COR-L47 (cell line): ENCODE data around the gene FAM124A.

ENCODE experiments used
- DNase-seq: peaks from one replicate; lab custom pipeline; 2025; lab: John Stamatoyannopoulos, UW

FAM124A gene

DNA sequence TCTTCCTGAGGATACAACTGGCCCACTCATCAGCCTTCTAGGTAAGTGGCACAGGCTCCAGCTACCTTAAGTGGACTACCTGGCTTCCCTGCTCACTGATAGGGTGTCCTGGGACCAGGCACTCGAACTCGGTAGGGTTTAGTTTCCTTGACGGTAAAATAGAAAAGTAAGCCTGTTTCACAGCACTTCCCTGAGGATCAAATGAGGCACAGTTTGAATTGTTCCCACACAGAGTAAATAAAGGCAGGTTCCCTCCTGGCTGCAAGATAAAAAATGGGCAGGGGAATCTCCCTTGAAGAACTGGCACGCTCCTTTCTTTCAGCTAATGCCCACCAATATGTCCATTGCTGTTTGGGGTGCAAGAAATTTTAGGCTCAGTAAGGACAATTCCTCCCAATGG, 1.1 kb upstream of the FAM124A start:
- DNase-seq: no peak

DNA sequence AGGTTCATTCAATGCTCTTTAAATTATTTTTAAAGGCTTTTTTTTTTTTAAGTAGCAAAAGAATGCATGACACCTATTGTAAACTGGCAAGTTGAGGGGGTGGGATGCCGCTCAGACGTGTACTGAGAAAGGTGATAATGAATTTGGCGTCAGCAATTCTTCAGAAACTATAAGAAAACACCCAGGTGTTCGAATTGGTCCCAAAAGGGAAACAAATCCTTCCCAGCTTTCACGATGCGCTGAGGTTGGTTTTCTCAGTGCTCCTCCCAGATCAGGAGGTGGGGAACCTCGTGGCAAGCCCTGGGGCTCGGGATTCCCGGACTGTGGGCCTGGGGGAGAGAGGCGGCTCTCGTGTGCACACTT, 543 bp upstream of the FAM124A start:
- DNase-seq: no peak

DNA sequence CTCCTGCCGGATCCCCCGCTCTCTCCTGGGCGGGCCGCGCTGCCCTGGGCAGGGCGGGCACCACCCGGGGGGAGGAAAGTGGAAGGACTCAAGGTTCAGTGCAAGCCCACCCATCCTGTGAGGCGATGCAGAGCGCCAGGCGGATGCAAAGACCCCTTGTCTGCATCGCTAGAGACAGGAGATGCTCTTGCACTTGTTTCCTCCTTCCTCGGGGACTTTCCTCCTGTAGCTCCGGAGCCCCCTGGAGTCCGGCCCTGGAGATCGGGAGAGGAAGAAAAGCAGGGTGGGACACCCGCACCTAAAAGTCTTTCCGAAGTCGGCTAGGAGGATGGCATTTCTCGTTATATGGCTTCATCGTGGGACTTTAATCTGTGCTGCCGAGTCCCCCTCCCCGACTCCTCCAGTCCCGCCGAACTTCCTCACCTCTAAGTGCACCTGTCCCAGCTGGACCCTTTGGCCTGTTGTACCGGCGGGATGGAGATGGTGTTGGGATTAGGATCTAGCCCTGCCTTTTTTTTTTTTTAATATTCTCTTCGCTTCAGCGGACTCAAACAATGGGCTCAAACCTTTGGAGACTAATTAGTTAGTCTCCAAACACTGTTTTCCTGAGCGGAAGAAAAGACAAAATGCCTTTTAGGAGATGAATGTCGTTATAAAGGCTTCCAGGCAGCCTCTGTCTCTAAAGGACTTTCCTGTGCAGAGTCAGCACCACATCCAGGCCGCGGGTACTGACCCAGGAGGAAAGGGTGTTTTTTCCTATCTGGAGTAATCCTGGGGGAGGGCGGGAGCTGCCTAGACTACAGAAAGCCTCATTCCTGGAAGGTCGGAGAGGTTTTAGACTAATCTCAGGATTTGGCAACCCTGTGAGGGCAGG, 725 bp downstream of the FAM124A start:
- no peak for DNase-seq

DNA sequence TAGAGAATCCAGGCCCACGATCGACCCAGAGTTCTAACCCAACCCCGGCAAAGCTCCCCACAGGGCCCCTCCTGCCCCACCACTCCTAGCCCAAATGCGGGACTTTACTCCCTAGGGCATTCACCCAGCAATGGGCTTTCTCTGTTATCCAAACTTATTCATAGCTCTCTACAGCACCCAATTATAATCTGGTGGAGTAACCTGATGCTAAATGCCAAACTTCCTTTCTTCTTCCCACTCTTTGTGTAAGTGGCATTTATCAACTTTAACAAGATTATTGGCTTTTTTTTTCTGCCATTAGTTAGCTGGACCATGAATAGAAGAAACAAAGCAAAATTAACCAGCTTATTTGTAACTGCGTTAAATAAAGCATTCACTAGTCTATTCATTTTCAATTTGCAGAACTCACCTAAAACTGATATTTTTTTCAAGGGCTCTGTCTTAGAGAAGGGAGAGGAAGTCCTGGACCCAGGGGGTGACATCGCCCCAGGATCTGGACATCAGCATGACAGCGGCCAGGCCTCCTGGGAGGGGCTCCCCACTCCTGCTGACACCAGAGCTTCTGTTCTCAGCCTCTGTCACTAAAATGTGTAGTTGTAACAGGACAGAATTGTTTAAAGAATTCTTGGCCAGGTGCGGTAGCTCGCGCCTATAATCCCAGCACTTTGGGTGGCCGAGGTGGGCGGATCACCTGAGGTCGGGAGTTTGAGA, 1.5 kb downstream of the FAM124A start:
- no peak for DNase-seq

DNA sequence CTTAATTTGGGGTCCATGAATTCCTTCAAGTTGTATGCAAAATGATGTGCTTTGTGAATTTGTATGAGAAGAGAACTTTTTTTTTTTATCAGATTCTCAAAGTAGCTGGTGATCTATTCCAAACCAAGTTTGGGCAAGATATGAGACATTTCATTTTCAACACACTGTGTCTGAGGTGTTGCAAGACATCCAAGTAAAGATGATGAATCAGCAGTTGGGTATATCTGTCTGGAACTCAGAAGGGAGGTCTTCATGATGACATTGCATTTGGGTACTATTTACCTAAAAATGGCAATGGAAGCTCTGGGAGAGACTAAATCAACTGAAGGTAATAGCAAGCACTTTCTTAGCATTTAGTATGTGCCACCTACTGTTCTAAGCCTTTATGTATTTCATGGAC, 2.8 kb downstream of the FAM124A start:
- no peak for DNase-seq

DNA sequence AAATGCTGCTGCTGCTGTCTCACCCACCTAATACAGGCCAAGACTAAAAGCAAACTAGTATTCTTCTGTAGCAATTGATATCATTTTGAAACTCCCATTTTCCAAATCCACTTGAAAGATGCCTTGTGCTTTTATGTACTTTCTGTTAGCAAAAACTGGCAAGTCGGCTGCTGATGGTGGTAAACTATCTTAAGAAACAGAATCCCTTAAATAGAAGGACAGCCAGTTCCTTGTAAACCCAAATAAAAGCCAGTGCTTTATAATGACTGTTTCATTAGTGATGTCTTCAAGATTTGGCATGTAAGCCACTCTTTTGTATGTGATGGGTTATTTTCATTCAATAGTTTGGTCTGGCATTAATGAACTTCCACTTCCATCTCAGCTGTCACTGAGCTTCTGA, 5.2 kb downstream of the FAM124A start:
- no peak for DNase-seq

DNA sequence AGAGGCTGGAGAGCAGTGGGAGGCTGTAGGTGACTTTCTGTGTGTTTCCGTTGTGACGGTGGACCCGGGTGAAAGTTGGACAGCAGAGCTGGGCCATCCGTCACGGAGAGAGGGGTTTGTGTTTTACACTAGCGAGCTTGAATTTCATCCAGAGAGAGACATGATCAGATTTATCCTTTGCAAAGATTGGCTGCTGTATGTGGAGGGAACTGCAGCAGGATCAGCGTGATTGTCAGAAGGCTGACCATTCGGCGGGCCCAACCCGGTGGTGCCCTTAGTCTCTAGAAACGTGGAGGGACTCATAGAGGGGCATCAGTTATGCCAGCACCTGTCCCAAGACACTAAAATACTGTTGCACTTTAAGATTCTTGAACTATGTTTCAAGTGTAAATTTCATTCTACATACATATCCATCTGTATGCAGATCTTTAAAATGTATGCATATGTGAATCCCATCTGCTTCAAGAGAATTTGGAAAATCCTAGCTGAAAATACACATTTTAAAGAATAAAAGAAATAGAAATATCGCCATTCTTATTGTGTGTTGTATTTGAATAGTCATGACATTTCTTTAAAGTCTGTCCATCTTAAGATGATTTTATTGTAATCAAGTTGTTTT, 7.0 kb downstream of the FAM124A start:
- no peak for DNase-seq

DNA sequence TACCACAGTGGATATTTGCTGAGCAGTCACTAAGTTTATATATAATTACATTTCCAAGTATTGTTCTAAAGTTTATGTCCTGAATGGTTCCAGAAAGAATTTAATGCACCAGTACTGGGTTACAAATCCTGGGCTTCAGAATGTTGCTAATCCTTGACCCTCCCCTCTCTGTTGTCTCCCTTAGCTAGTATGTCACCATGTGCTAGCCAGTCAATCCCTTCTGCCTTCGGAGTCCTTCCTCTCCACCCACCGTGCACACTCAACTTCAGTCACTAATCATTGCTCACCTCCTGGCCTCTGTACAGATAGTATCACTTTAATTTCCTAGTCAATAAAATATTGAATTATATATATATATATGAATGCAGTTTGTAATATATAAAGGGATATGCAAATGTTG, 7.5 kb downstream of the FAM124A start:
- DNase-seq: no peak

DNA sequence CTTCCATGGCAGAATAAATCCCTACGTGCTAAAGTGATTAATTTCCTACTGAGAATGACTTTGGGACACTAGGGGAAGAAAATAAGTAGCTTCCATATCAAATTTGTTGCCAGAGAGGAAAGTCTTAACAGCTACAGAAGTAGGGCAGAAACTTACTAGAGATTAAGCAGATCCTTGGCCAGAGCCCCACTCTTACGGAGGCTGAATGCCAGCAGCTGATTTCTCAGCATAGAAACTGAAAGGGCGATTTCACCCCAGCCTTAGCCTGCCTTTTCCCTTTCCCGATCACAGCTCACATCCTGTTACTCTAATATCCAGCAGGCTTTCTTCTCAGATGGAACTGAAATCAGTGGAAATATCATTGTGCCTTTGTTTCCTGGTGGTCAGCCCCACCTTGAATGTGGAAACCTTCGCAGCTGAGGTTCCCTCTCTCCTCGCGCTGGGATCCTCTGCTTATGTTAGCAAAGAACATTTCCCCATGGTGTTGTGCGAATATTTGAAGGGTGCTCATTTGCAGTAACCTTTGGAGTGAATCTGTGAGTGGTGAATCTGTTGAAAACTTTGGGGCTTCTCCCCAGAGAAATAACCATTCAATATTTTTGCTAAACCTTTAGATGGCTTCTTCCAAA, 8.4 kb downstream of the FAM124A start:
- DNase-seq: no peak

DNA sequence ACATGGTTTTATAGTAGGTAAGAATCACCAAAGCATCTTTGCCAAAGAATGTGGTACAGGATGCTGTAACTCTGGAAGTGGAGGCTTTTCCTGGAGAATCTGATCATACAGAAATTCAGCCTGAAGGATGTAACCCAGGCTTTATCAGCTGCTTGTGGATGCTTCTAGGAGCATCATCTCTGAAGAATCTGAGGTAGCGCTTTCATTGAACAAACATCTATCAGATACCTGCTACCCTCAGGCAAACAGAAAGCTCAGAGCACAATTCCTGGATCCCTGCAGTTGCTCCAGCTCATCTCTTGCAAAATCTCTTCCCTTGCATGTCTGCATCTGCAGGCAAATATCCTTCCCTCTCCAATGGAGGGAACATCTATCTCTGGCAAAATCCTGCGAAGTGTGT, 9.3 kb downstream of the FAM124A start:
- no peak for DNase-seq

DNA sequence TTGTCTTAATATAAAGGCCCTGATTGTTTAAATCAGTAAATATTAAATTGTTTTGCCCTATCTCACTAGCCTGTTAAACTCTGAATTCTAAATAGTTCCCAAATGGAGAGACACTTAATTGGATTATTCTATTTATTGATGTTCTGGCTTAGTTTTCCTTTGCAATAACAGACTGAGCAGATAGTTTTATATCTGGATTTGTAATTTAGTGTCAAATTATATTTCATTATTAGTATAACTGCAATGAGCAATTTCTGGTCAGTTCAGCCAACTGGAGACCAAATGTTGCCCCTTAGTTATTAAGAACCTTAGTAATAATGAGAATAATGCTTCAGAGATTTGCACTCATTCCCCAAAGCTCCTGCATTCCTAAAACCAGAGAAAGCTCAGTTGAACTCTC, 10.1 kb downstream of the FAM124A start:
- no peak for DNase-seq

DNA sequence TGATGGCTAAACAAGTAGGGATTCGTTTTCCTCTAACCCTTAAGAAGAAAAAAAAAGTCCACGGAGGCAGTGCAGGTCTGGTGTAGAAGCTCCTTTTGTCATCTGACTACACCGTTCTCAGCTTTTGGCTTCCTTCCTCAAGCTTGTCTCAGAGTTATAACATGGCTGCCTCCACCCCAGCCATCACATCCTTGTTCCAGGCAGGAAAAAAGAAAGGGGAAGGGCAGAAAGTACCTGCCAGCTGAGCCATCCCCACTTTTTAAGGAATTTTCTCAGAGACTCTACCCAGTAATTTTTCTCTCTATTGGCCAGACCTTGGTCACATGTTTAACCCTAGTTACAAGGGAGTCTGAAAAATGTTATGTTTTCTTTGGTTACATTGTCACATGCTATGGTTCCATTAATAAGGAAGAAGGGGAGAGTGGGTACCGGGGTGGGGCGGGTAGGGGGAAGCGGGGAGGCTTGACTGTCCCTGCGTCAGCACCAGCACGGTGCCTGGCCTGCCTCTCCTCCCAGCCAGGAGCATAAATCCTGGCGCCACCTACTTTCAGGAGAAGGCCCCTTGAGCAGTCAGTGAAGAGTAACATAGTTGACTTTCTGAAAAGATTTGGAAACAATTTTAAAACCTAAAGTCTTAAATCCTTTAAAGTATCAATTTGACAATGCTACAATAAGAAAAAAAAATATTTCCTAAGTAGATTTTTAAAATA, 11.1 kb downstream of the FAM124A start:
- no peak for DNase-seq

DNA sequence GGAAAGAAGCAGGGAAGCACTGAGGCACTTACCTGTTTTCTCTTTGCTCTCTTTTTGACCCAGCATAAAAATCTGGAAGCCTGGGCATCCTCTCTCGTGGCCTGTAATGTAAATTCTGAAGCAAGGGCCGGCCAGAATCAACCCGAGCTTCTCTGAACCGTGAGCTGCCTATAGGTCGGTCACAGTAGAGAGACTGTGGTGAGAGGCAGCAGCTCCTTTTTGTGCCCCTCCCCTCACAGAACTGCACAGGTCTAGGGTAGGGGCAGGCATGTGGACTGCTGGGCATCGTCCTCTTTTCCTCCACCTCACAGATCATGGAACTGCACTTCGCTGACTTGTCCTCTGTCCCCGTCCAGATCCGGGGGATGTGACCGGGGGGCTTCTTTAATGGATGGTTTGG, 12.5 kb downstream of the FAM124A start:
- no peak for DNase-seq

DNA sequence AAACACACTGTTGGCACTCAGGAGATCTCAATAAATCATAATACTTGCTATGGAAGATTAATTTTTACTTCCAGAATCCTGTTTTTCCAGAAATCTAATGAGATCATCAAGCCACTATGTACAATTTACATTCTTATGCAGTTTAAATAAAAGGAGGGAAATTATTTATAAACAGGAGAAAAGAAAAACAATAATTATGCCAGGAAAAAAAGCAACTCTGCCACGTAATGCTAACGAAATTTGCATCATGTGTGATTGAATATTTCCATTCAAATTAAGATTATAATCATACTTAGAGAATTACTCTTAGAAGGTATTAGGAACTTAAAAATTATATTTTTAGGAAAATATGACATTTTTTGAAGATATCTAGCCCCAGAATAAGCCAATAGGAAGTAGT, 13.0 kb downstream of the FAM124A start:
- no peak for DNase-seq

DNA sequence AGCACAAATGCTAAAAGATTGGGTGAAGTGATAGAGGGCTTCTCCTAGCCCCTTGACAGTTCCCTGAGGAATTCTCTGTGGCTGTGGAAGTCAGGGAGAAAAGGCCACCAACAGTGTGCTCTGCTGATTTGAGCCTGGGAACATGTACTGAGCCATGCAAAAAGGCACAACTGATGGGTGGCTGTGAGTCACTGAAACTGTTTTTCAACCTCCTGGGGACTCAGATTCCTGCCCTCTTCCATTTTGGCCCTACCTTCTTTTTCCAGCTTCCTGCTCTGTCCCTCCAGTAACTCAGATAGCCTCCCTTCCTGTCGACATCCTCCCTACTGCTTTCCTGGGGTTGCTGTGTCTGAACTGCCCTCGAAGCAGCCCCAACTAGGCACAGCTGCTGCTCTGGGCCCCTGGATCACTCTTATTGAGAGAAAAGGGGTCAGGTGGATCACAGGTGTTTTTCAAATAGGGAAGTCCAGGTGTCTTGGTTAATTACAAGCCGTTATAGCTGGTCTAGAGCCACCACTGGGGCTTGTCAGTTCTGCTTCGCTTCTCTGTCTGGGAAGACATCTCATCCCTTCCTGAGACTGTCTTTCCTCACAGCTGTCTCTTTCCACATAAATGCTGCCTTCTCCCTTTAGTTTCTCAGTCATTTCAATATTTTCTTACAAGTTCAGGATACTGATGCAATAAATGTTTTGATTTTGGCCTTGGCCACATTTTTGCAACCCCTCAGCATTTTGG, 13.7 kb downstream of the FAM124A start:
- peak; percentile 29 for DNase-seq

DNA sequence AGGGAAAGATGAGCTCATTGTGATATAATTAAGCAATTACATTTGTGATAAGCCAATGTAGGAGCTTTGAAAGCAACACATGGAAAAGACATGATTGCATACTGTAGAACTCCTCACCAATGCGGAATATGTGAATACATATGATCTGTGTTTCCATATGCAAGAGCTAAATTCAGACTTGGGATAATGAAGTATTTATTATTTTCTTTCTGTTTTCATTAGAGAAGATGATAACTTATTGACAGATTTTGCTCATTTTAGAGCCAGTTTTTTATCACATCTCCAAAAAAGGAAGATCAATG, 14.2 kb downstream of the FAM124A start:
- no peak for DNase-seq

DNA sequence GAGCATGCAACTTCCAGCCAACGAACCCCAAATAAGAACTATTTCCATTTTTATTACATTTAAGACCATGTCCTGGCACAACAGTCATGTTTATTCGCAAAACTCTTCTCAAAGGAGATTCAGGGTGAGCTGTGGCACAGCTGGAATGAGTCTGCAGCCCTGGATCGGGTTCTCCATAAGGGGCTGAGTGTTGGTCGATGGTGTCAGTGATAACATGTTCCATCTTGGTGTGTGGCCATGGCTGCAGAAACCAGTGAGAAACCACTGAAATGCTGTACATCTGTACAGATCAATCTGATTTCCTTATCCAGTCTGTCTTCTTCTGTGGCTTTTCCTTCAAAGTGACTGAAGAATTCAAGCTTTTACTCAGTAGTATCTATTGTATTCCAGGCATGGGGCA, 15.2 kb downstream of the FAM124A start:
- DNase-seq: no peak

DNA sequence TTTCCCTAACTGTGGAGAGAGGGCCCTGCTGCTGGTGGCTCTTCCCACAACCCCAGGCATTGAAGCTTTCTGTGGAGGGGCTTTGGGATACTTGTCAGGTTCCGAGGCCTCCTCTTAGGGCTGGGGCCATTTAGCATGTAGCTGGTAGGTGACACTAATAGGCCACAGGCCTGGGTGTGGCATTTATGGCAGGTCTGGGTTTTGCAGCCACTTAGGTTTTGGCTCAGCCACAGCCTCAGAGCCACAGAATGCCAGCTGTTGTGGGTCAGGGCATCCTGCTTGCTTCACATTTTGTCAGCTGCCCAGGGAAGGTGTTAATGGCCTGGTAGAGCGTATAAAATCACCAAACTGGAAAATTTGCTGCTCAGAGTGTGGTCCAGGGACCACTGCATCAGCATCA, 15.7 kb downstream of the FAM124A start:
- no peak for DNase-seq

DNA sequence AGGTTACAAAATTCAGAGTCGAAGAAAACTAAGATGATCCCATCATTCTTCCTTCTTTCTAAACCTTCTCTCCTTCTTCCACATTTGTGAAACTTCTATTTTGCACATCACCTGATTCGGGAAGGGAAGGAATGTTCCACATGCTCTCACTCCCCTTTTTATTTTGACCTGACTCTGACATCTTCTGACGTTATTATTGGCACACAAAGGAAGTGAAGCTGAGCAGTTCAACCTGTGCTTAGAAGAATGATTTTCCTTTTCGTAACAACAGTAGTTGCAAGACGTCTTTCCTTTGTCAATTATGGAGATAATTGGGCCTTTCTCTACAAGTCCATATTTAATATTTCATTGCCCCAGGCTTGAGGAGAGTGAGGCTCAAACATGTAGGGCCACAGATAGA, 18.0 kb downstream of the FAM124A start:
- no peak for DNase-seq

DNA sequence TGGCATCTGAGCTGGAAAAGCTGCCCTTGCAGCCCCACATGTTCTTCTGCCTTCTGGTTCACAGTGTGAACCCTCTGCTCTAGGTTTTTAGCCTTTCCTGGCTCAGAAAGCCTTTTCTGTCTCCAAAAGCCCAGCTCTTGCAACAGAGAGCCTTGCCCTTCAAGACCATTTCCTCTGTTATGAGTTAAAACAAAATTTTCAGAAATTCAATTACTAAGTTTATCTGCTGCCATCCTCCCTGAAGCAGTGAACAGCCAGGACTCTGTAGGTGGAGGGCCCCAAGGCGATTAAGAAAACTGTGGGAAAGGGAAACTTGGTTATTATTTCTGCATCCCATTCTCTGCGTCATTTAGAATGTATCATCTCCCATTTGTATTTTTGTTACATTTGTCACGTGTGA, 18.8 kb downstream of the FAM124A start:
- DNase-seq: no peak

DNA sequence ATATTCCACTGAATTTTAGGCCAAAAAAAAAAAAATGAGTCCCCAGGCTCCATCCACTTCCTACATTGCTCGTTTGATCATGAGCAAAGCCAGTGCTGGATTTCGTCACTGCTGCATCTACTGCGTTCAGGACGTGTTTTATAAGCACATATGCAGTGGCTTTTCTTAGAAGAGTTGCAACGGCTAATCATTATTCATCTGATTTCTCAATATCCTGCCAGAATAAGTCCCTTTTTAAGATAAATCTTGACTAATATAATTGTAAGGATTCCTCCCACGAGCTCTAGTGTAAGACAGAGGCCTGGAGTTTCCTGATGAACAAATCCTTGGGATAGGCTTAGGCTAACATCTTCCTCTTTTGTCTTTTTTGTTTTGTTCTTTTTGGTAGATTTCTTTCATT, 19.5 kb downstream of the FAM124A start:
- no peak for DNase-seq

DNA sequence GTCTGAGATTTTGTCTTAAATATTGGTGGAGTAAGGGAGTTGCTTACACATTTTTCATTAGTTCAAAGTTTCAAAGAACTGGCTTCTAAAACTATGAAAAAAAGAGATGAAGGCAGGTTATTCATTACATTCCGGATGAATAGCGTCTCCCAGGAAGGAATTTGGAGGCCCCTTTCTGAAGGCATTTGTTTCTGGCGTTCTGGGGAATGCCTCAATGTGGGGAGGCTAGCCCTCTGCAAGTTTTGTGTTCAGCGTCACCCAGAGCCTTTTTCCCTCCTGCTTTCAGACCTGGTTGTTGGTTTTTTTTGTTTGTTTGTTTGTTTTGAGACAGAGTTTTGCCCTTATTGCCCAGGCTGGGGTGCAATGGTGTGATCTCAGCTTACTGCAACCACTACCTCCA, 21.0 kb downstream of the FAM124A start:
- DNase-seq: no peak
